Stimulated activated CD8-positive, alpha-beta memory T cell treated with anti-CD3 and anti-CD28 coated beads, Interleukin-4, amount 100 ng/mL, for 24 hours (primary cell): ENCODE measurements around the gene KRT34.
"Not testable (repeated sequence)": the region's sequence is repeated elsewhere in the genome, so short reads cannot be mapped to it uniquely, and the experiment has no call there.

Experiments used
- DNase-seq: peaks from one replicate; pipeline ENCODE4 v3.0.0-alpha.2; 2020; ENCODE audit warnings: low read depth

The KRT34 gene

GRCh38 chr17:41381943-41382342 lies at the start of gene KRT34:
Gene KRT34 (minus strand): TSS chr17:41382306. CDS start chr17:41382246, 60 bp downstream.
- DNase-seq, result not testable (repeated sequence)

- not testable (repeated sequence) for DNase-seq
Measured at GRCh38 chr17:41430376-41430775, 48.3 kb upstream of the KRT34 start.

- DNase-seq, result no peak
Measured at GRCh38 chr17:41429667-41430066, 47.6 kb upstream of the KRT34 start.

DNA sequence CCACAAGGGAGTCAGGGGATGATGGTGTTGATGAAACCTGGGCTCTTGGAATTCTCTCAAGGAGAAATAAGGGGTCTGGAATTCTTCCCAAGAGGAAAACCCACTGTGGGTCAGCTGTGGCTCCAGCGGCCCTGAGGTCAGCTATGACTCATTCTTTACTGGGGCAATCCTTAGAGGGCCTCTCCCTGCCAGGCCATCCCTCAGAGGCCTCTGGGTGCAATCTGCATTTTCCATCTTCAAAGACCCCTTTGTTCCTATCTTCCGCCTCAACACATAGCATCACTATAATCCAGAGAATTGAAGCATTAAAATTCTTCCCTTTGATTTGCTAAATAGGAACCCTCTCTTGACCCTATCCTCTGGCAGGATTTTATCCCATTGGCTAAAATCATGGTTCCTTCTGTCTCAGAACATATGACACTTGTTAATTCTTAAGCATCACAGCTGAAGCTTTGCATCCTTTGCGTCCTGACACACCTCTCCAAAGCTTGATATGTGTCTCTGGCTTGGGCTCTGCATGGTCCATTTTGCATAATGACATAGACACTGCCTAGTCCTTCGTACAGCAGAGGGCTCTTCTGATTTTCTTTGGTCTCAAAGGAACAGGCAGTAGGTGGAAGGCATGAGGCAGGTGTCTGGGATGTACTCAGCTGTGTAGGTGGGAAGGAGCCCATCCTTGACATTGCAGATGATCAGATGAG lies 46.6 kb upstream of the KRT34 start:
- no peak for DNase-seq

GRCh38 chr17:41424111-41424635 lies 42.1 kb upstream of the KRT34 start, which contains the start of gene KRT37:
Gene KRT37 (minus strand): TSS chr17:41424585. CDS start chr17:41424523, 62 bp downstream.
- no peak for DNase-seq

- DNase-seq, result not testable (repeated sequence)
Measured at GRCh38 chr17:41422586-41422985, 40.5 kb upstream of the KRT34 start.

DNA sequence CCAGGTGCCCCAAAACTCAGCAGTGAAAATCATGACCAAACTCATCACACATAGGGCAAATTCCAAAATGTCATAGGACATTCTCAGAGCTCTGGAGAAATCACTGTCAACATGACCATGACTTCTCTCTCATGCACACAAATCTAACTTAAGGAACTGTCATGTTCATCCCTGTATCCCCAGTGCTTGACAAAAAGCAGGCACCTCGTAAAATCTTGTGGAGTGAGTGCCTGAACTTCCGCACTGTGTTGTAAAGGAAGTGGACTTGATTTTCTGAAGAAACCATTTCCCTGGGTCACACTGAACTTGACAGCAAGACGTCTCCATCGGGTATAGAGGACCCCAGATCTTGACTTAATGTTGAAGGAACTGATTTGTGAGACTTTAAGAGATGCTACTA lies 39.5 kb upstream of the KRT34 start:
- no peak for DNase-seq

DNA sequence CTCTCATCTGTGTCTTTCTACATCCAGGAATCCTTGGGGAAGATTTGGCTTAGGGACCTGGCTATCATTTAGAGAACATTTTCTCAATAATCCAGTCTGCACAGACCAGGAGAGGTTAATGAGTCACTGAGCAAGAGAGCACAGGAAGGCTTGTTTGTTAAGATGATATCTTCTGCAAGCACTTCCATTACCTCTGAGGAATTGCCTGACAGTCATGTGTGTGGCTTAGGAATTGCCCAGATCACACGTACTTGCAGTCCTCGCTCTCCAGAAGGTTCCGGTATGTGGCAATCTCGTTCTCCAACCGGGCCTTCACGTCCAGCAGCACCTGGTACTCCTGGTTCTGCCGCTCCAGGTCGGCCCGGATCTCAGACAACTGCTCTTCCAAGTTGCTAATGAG lies 39.0 kb upstream of the KRT34 start:
- DNase-seq, result no peak

GRCh38 chr17:41420134-41420533 lies 38.0 kb upstream of the KRT34 start:
- DNase-seq, result no peak

- no peak for DNase-seq
Measured at GRCh38 chr17:41419716-41420115, 37.6 kb upstream of the KRT34 start.

- no peak for DNase-seq
Measured at GRCh38 chr17:41418116-41418860, 36.2 kb upstream of the KRT34 start.

DNA sequence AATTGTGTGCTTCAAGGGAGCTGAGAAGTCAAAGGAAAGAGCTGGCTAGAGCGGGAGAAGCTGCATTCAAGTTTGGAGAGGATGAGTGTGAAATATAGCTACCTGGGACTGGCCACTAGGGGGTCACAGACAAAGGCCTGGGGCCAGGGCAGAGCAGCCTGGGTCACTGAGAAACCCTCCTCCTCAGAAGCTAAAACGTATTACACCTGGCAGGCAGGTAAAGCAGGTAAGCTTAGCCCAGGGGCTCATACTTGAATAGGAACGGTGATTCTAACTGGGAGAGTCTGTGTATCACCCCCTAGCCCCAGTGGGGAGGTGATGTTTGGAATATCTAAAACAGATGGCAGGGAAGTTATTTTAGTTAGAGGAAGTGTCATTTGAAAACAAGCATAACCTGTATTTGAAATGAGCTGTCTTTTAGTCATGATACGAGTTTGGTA lies 35.5 kb upstream of the KRT34 start:
- no peak for DNase-seq

- no peak for DNase-seq
Measured at GRCh38 chr17:41417127-41417526, 35.0 kb upstream of the KRT34 start.

GRCh38 chr17:41416479-41416878 lies 34.4 kb upstream of the KRT34 start:
- DNase-seq, result no peak

- no peak for DNase-seq
Measured at GRCh38 chr17:41415833-41416335, 33.8 kb upstream of the KRT34 start.

DNA sequence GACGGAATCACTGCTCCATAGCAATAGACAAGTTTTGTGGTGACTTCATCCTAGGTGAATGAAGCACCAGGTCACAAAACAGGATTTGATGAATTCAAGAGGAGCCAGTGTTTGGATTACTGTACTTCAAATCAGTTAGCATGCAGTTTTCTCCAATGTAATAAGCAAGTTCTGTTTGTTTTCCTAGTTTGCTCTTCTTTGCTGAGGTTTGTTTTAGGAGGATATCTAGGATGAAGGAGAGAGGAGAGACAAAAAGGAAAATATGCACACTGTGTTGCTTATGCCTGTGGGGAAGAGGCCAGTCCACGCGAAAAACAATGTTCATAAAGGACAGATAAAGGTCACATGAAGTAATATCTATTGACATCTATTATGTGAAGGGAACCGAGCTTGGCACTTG lies 33.3 kb upstream of the KRT34 start:
- no peak for DNase-seq

DNA sequence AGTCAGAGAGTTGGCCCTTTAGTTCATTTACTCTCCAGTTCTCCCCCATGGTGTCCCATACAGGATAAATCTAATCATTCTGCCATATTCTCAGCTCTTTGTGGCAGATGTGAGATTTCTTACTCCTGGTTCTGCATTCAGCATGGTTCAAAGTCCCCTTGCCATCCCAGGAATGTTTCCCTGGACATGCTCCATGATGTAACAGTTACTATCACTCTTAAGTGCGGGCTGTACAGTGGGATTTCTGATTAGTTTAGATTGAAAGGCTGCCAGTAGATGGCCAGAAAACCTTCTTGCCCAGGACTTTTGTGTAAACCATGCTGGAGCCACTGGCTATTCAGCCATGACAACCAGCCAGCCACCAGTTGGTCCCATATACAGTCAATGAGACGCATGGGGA lies 31.9 kb upstream of the KRT34 start:
- no peak for DNase-seq

GRCh38 chr17:41413353-41413957 lies 31.3 kb upstream of the KRT34 start:
- no peak for DNase-seq

- DNase-seq, result no peak
Measured at GRCh38 chr17:41411072-41411840, 29.1 kb upstream of the KRT34 start.

DNA sequence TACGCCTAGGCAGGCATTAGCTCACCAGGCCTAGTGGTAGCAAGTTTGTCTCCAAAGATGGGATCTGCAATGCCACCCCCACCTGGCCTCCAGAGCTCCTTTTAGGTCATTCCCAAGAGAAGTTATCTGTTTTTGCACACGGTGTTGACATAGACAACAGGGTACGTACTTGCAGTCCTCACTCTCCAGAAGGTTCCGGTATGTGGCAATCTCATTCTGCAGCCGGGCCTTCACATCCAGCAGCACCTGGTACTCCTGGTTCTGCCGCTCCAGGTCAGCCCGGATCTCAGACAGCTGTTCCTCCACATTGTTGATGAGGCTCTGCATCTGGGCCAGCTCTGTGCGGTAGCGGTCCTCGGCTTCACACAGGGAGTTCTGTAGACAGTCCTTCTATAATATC lies 25.1 kb upstream of the KRT34 start:
- DNase-seq, result no peak

- no peak for DNase-seq
Measured at GRCh38 chr17:41406205-41406604, 24.1 kb upstream of the KRT34 start.
